WTC11 (cell line): ENCODE results near the gene SETMAR. TPM values are rescaled to one million over a fixed set of nuclear protein-coding genes. Genes with fewer than 3 reads are reported as not detected.

Experiments
- ATAC-seq: fragments of 200-7000 bp; cut with Tn5 transposase; 2 replicates; pipeline ENCODE4 v1.10.0; 2021; ENCODE audit warnings: mild to moderate bottlenecking, moderate library complexity
- CTCF ChIA-PET: fragments of 300-600 bp; sonication (Branson Sonifier 250); formaldehyde crosslinking; loops from one replicate; lab custom pipeline; 2021; ENCODE audit warnings: antibody characterized with exemption; lab: Charles Lee
- POLR2A ChIA-PET: fragments of 350-600 bp; sonication (Branson Sonifier 250); formaldehyde crosslinking; loops from one replicate; lab custom pipeline; 2021; ENCODE audit warnings: antibody characterized with exemption; lab: Charles Lee
- DNase-seq: peaks from one replicate; pipeline ENCODE4 v3.0.0; 2021; ENCODE audit warnings: low spot score
- H3K27ac Mint-ChIP-seq: 2 replicates; pipeline ENCODE4 v1.8.0; 2021; ENCODE audit warnings: mixed read lengths
- H3K27me3 Mint-ChIP-seq: 2 replicates; pipeline ENCODE4 v1.8.0; 2021; ENCODE audit warnings: low read depth, mild to moderate bottlenecking, moderate library complexity, mixed read lengths
- H3K36me3 Mint-ChIP-seq: 2 replicates; pipeline ENCODE4 v1.8.0; 2021; ENCODE audit warnings: mixed read lengths
- H3K4me1 Mint-ChIP-seq: 2 replicates; pipeline ENCODE4 v1.8.0; 2022; ENCODE audit warnings: mixed read lengths
- H3K4me3 Mint-ChIP-seq: 2 replicates; pipeline ENCODE4 v1.8.0; 2021; ENCODE audit warnings: mild to moderate bottlenecking, moderate library complexity, mixed read lengths
- H3K9me3 Mint-ChIP-seq: 2 replicates; pipeline ENCODE4 v1.8.0; 2021; ENCODE audit warnings: mixed read lengths
- ATF2 ChIP-seq: sonication (generic); formaldehyde crosslinking; IDR thresholded peaks from 2 replicates; pipeline ENCODE4 v1.8.1; 2022; ENCODE audit warnings: low read depth, missing genetic modification reagents, borderline replicate concordance
- ELF4 ChIP-seq: sonication (generic); formaldehyde crosslinking; IDR thresholded peaks from 2 replicates; pipeline ENCODE4 v1.8.1; 2022; ENCODE audit warnings: low read depth, mild to moderate bottlenecking, moderate library complexity, missing genetic modification reagents
- FOXK1 ChIP-seq: sonication (generic); formaldehyde crosslinking; IDR thresholded peaks from 2 replicates; pipeline ENCODE4 v1.8.0; 2022; ENCODE audit warnings: mild to moderate bottlenecking, moderate library complexity, missing genetic modification reagents
- FOXP1 ChIP-seq: sonication (generic); formaldehyde crosslinking; IDR thresholded peaks from 2 replicates; pipeline ENCODE4 v1.8.0; 2022; ENCODE audit warnings: missing genetic modification reagents, mild to moderate bottlenecking, moderate library complexity, borderline replicate concordance
- GRHL2 ChIP-seq: fragments of 250-450 bp; sonication (Bioruptor Pico); IDR thresholded peaks from 2 replicates; pipeline ENCODE4 v1.8.0; 2022; ENCODE audit warnings: mild to moderate bottlenecking, moderate library complexity; ENCODE audit not compliant: insufficient replicate concordance, severe bottlenecking
- NFE2L1 ChIP-seq: sonication (generic); formaldehyde crosslinking; IDR thresholded peaks from 2 replicates; pipeline ENCODE4 v1.8.1; 2023; ENCODE audit warnings: missing genetic modification reagents
- USF1 ChIP-seq: sonication (generic); formaldehyde crosslinking; IDR thresholded peaks from 2 replicates; pipeline ENCODE4 v1.8.0; 2022; ENCODE audit warnings: mild to moderate bottlenecking, missing genetic modification reagents
- ZBTB43 ChIP-seq: sonication (generic); formaldehyde crosslinking; IDR thresholded peaks from 2 replicates; pipeline ENCODE4 v1.8.1; 2023; ENCODE audit warnings: mild to moderate bottlenecking, missing genetic modification reagents
- ZNF219 ChIP-seq: sonication (generic); formaldehyde crosslinking; IDR thresholded peaks from 2 replicates; pipeline ENCODE4 v1.8.0; 2023; ENCODE audit warnings: missing genetic modification reagents, mild to moderate bottlenecking, borderline replicate concordance
- ZNF281 ChIP-seq: sonication (generic); formaldehyde crosslinking; IDR thresholded peaks from 2 replicates; pipeline ENCODE4 v1.8.0; 2023; ENCODE audit warnings: mild to moderate bottlenecking, missing genetic modification reagents
- ZNF423 ChIP-seq: fragments of 250-450 bp; sonication (Bioruptor Pico); IDR thresholded peaks from 2 replicates; pipeline ENCODE4 v2.1.2; 2022; ENCODE audit warnings: mild to moderate bottlenecking, moderate library complexity
- total RNA-seq: library from RNA; stranded (reverse); gene quantifications from 3 replicates; pipeline ENCODE4 v1.2.3, GENCODE V29; 2021

The SETMAR gene
- total RNA-seq, 1 experiment from 2014 or later: 11.6 TPM

GRCh38 chr3:4340411-4341335 lies 37.5 kb downstream of the SETMAR start:
- ATAC-seq: no peak
- Mint-ChIP-seq H3K36me3 (no peaks in the 10 kb centered on the region), H3K27ac (peak overlapping the region; percentile 23; the same call in 1 of the 2 replicates), H3K9me3 (0 out of 2 replicates have a peak, but pooled peaks cover 3% of the 10 kb centered on the region), H3K4me3 (no peak overlapping the region), H3K4me1 (peaks cover 33% of the 10 kb centered on the region), H3K27me3 (no peaks in the 10 kb centered on the region; the same call in 1 of the 2 replicates)
- no peak for DNase-seq
- CTCF ChIA-PET: interaction anchor here (0.9 to 2.3 kb wide), 3 partner anchors 10 to 293 kb away, joined by 3 to 16 read pairs (median 5); no protein-coding TSS in a partner anchor
- TF ChIP-seq ELF4 (CRISPR knock-in tag) (no peak), NFE2L1 (0 out of 2 replicates have a peak, but pooled peaks have one; percentile 13), ZNF219 (CRISPR knock-in tag) (no peak)
- POLR2A ChIA-PET: no interaction called here

- POLR2A ChIA-PET: no interaction called here
These were observed 38.1 kb downstream of the SETMAR start for GRCh38 chr3:4341336-4341675.

More at GRCh38 chr3:4341336-4341675, 38.1 kb downstream of the SETMAR start:
- no peak for DNase-seq
- Mint-ChIP-seq H3K27ac (no peak overlapping the region), H3K4me1 (peaks cover 28% of the 10 kb centered on the region), H3K4me3 (no peak overlapping the region), H3K9me3 (no peaks in the 10 kb centered on the region), H3K27me3 (no peaks in the 10 kb centered on the region; the same call in 1 of the 2 replicates), H3K36me3 (no peaks in the 10 kb centered on the region)
- TF ChIP-seq ZNF219 (CRISPR knock-in tag) (no peak), ATF2 (CRISPR knock-in tag) (no peak), FOXP1 (CRISPR knock-in tag) (no peak), GRHL2 (CRISPR knock-in tag) (no peak), ZNF423 (CRISPR knock-in tag) (no peak), USF1 (CRISPR knock-in tag) (no peak), FOXK1 (CRISPR knock-in tag) (no peak), ZBTB43 (CRISPR knock-in tag) (no peak), ZNF281 (CRISPR knock-in tag) (no peak)
- CTCF ChIA-PET: interaction anchor here (2.3 kb wide), 1 partner anchor 9 kb away, joined by 16 read pairs; no protein-coding TSS in a partner anchor
- no peak for ATAC-seq
